ENCODE data around the gene EXOC6B.

EXOC6B gene

GRCh38 chr2:72830273-72830672 is 4.4 kb upstream of the EXOC6B start:
- no peak for DNase-seq (ENCODE audit: low read depth in 4 of 4, low spot score in 1 of 4)

- no peak for DNase-seq (ENCODE audit: low read depth in 4 of 4, low spot score in 1 of 4)
Measured at GRCh38 chr2:72828840-72829507, 3.1 kb upstream of the EXOC6B start.

GRCh38 chr2:72827966-72828646 is 2.3 kb upstream of the EXOC6B start:
- no peak for DNase-seq (ENCODE audit: low read depth in 4 of 4, low spot score in 1 of 4)

GRCh38 chr2:72827487-72827886 is 1.7 kb upstream of the EXOC6B start:
- DNase-seq (ENCODE audit: low read depth in 4 of 4, low spot score in 1 of 4): no peak

- DNase-seq (ENCODE audit: low read depth in 4 of 4, low spot score in 1 of 4): no peak
Measured at GRCh38 chr2:72826156-72826477, 284 bp upstream of the EXOC6B start.

- no peak for DNase-seq (ENCODE audit: low read depth in 4 of 4, low spot score in 1 of 4)
Measured at GRCh38 chr2:72824224-72824842, 1.5 kb downstream of the EXOC6B start.

- DNase-seq (ENCODE audit: low read depth in 4 of 4, low spot score in 1 of 4): no peak
Measured at GRCh38 chr2:72822794-72823193, 3.0 kb downstream of the EXOC6B start.

- no peak for DNase-seq (ENCODE audit: low read depth in 4 of 4, low spot score in 1 of 4)
Measured at GRCh38 chr2:72821983-72822382, 3.9 kb downstream of the EXOC6B start.

GRCh38 chr2:72821118-72821517 is 4.7 kb downstream of the EXOC6B start:
- DNase-seq (ENCODE audit: low read depth in 4 of 4, low spot score in 1 of 4): no peak

GRCh38 chr2:72819501-72819900 is 6.3 kb downstream of the EXOC6B start:
- DNase-seq (ENCODE audit: low read depth in 4 of 4, low spot score in 1 of 4): no peak

- no peak for DNase-seq (ENCODE audit: low read depth in 4 of 4, low spot score in 1 of 4)
Measured at GRCh38 chr2:72815655-72816278, 10.1 kb downstream of the EXOC6B start.

- DNase-seq (ENCODE audit: low read depth in 4 of 4, low spot score in 1 of 4): no peak
Measured at GRCh38 chr2:72813841-72814240, 12.0 kb downstream of the EXOC6B start.

- no peak for DNase-seq (ENCODE audit: low read depth in 4 of 4, low spot score in 1 of 4)
Measured at GRCh38 chr2:72810165-72810564, 15.7 kb downstream of the EXOC6B start.

GRCh38 chr2:72809095-72809494 is 16.7 kb downstream of the EXOC6B start:
- no peak for DNase-seq (ENCODE audit: low read depth in 4 of 4, low spot score in 1 of 4)

- no peak for DNase-seq (ENCODE audit: low read depth in 4 of 4, low spot score in 1 of 4)
Measured at GRCh38 chr2:72806280-72806945, 19.4 kb downstream of the EXOC6B start.

- DNase-seq (ENCODE audit: low read depth in 4 of 4, low spot score in 1 of 4): no peak
Measured at GRCh38 chr2:72803626-72804320, 22.1 kb downstream of the EXOC6B start.

- DNase-seq (ENCODE audit: low read depth in 4 of 4, low spot score in 1 of 4): no peak
Measured at GRCh38 chr2:72803151-72803550, 22.7 kb downstream of the EXOC6B start.

- DNase-seq (ENCODE audit: low read depth in 4 of 4, low spot score in 1 of 4): no peak
Measured at GRCh38 chr2:72800492-72800891, 25.3 kb downstream of the EXOC6B start.

- no peak for DNase-seq (ENCODE audit: low read depth in 4 of 4, low spot score in 1 of 4)
Measured at GRCh38 chr2:72797740-72798139, 28.1 kb downstream of the EXOC6B start.

GRCh38 chr2:72796766-72797165 is 29.1 kb downstream of the EXOC6B start:
- no peak for DNase-seq (ENCODE audit: low read depth in 4 of 4, low spot score in 1 of 4)

- DNase-seq (ENCODE audit: low read depth in 4 of 4, low spot score in 1 of 4): no peak
Measured at GRCh38 chr2:72794572-72794971, 31.3 kb downstream of the EXOC6B start.
